ENCODE results near the gene CPTP.
"Not testable (repeated sequence)": the region's sequence is repeated elsewhere in the genome, so short reads cannot be mapped to it uniquely, and the experiment has no call there.

The CPTP gene

GRCh38 chr1:1314678-1315335, 9.8 kb upstream of the CPTP start:
- Histone ChIP-seq H3K36me3 (peaks cover 92% of the 10 kb centered on the region), H3K27me3 (no peaks in the 10 kb centered on the region), H3K4me1 (ENCODE audit: control insufficient read depth in 1 of 2, insufficient read depth in 1 of 2, low read depth in 1 of 2, low read length in 1 of 2) (no peaks in the 10 kb centered on the region), H3K9me3 (no peaks in the 10 kb centered on the region), H3K4me3 (ENCODE audit: low read depth in 1 of 2, low read length in 1 of 2) (no peak overlapping the region), H3K27ac (no peak overlapping the region)
- TF ChIP-seq, protein P1, sequence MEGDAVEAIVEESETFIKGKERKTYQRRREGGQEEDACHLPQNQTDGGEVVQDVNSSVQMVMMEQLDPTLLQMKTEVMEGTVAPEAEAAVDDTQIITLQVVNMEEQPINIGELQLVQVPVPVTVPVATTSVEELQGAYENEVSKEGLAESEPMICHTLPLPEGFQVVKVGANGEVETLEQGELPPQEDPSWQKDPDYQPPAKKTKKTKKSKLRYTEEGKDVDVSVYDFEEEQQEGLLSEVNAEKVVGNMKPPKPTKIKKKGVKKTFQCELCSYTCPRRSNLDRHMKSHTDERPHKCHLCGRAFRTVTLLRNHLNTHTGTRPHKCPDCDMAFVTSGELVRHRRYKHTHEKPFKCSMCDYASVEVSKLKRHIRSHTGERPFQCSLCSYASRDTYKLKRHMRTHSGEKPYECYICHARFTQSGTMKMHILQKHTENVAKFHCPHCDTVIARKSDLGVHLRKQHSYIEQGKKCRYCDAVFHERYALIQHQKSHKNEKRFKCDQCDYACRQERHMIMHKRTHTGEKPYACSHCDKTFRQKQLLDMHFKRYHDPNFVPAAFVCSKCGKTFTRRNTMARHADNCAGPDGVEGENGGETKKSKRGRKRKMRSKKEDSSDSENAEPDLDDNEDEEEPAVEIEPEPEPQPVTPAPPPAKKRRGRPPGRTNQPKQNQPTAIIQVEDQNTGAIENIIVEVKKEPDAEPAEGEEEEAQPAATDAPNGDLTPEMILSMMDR (IDR thresholded peaks at IDR 0.05) = no peak

DNA sequence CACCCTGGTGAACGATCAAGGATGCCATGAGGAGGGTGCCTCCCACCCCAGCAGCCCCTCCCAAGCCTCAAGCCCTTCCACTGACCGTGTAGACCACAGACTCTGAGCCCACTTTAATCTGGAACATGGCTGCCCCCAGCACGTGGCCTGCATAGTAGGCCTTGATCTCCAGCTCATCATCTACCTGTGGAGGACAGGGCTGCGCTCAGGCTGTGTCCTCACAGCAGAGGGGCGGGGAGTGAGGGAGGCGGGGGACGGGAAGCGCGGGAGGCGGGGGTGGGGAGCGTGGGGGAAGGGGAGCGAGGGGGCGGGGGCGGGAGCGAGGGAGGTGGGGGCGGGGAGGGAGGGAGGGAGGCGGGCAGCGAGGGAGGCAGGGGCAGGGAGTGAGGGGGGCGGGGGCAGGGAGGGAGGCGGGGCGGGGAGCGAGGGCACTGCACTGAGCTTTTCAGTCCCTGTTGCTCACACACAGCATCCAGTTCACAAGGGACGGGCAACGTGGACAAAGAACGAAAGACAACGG, 9.1 kb upstream of the CPTP start:
- H3K9me3 ChIP-seq = no peaks in the 10 kb centered on the region
- H3K27ac ChIP-seq = no peak overlapping the region
- no peaks in the 10 kb centered on the region for H3K27me3 ChIP-seq
- no peaks in the 10 kb centered on the region for H3K4me1 ChIP-seq (ENCODE audit: control insufficient read depth in 1 of 2, insufficient read depth in 1 of 2, low read depth in 1 of 2, low read length in 1 of 2)
- no peak overlapping the region for H3K4me3 ChIP-seq (ENCODE audit: low read depth in 1 of 2, low read length in 1 of 2)
- TF ChIP-seq, protein P1 (IDR thresholded peaks at IDR 0.05) = no peak
- peaks cover 92% of the 10 kb centered on the region for H3K36me3 ChIP-seq

GRCh38 chr1:1316199-1316598, 8.4 kb upstream of the CPTP start:
- H3K36me3 ChIP-seq = peaks cover 92% of the 10 kb centered on the region
- not testable (repeated sequence) for H3K9me3 ChIP-seq; H3K4me1 ChIP-seq (ENCODE audit: control insufficient read depth in 1 of 2, insufficient read depth in 1 of 2, low read depth in 1 of 2, low read length in 1 of 2); H3K4me3 ChIP-seq (ENCODE audit: low read depth in 1 of 2, low read length in 1 of 2); H3K27me3 ChIP-seq; H3K27ac ChIP-seq

DNA sequence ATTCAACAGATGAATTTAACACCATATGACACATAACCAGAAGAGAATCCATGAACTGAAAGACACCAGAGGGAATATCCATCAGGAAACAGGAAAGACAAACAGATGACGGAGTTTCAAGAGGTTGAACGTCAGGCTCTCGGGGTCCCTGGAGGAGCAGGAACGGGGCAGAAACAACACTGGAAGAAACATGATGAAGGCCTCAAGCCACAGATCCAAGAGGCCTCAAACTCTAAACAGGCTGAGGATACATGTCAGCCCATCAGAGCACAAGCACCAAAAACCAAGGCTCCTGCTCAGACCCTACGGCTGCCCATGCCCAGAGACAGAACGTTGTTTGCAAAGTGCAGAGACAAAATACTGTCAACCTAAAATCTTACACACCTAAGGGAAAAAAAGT, 7.2 kb upstream of the CPTP start:
- H3K4me3 ChIP-seq (ENCODE audit: low read depth in 1 of 2, low read length in 1 of 2) = no peak overlapping the region
- TF ChIP-seq, protein P1 (IDR thresholded peaks at IDR 0.05) = no peak
- no peaks in the 10 kb centered on the region for H3K4me1 ChIP-seq (ENCODE audit: control insufficient read depth in 1 of 2, insufficient read depth in 1 of 2, low read depth in 1 of 2, low read length in 1 of 2)
- H3K27ac ChIP-seq = no peak overlapping the region
- no peaks in the 10 kb centered on the region for H3K9me3 ChIP-seq
- H3K36me3 ChIP-seq = peaks cover 81% of the 10 kb centered on the region
- H3K27me3 ChIP-seq = no peaks in the 10 kb centered on the region

GRCh38 chr1:1318131-1318652, 6.4 kb upstream of the CPTP start:
- TF ChIP-seq, protein P1 (IDR thresholded peaks at IDR 0.05) = no peak
- Histone ChIP-seq H3K27me3 (no peaks in the 10 kb centered on the region), H3K27ac (no peak overlapping the region), H3K36me3 (peaks cover 74% of the 10 kb centered on the region), H3K4me3 (ENCODE audit: low read depth in 1 of 2, low read length in 1 of 2) (no peak overlapping the region), H3K4me1 (ENCODE audit: control insufficient read depth in 1 of 2, insufficient read depth in 1 of 2, low read depth in 1 of 2, low read length in 1 of 2) (peaks cover under 1 to 4% of the 10 kb centered on the region in 2 experiments), H3K9me3 (no peaks in the 10 kb centered on the region)
